ENCODE data around the gene ENPP1.
A peak's percentile ranks its signal among the peaks of the same experiment; 100 is the strongest.

Gene ENPP1

GRCh38 chr6:131807644-131808459 lies at the start of gene ENPP1:
Gene ENPP1 (plus strand): TSS chr6:131808020. CDS start chr6:131808036, 16 bp downstream.
- no peak for DNase-seq

GRCh38 chr6:131758920-131759319 lies 48.9 kb upstream of the ENPP1 start:
- DNase-seq: no peak

DNA sequence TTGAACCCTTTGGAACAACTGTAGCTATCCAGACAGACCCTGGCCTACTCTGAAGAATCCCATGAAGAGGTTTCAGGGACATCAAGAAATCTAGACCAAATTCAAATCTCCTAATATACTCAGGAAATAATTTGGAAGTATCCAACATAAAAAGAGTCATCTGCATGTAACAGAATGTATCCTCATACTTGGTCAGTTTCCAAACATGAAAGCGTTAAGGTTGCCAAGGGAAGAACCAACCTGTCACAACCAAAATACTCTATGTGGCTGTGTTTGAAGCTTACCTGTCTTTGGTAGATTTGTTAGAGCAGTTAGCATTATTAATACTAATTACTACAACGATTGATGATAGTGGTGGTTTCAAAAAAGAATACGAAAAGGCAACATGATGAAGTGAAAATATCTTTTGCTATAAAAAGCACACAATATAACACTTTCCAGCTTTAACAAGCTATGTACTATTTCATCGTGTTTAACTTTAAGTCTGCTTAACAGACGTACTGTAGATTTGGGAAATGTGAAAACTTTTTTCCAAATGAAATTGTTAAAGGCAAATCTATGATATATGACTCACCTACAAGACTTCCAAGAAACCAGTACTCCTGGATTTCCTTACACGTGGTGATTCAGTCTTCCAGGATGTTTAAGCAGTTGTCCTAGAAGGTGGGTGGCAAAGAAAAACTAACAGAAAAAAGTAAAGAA lies 46.6 kb upstream of the ENPP1 start:
- no peak for DNase-seq

DNA sequence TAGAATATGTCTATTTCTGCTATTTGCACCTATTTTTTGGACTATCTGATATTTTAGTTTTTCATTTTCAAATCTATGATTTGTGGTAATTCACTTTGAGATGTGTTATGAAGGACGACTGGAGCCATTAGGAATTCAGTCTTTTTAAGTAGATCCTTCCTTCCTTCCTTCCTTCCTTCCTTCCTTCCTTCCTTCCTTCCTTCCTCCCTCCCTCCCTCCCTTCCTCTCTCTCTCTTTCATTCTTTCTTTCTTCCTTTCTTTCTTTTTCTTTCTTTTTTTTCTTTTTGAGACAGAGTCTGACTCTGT lies 46.1 kb upstream of the ENPP1 start:
- DNase-seq: no peak

DNA sequence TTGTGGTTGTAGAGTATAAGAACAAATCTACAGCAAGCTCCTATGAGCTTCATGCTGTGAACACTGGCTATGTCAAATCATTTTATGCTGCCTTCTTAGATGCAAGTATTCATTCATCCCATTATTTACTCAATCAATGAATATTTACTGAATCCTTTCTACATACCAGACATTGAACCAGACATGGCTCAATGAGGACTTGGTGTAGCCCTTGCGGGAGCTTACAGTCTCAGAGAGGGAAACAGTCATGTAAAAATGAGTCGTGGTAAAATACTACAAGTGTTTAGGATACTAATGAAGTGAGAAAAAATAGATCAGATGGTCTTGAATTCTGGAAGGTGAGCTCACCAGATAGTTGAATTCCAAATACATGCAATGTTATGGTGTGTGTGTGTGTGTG lies 44.8 kb upstream of the ENPP1 start:
- no peak for DNase-seq

DNA sequence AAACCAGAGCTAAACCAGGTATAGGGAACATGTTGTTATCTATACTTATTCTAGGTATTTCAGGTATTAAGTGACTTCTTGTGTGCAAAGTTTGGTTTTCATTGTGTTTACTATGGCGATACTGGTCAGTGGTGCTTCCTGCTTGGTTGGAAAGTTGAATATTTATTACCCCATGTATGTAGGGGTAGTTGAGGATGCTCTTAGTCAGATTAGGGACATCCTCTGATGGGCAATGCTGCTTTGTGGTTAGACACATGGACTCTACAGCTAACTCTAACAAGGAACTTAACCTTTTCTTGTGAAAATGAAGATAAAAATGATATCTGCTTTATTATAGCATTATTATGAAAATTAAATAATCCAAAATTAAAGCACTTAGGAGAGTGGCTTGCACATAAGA lies 44.1 kb upstream of the ENPP1 start:
- DNase-seq: no peak

- no peak for DNase-seq
Observed at GRCh38 chr6:131764350-131764749, 43.5 kb upstream of the ENPP1 start.

- DNase-seq: no peak
Observed at GRCh38 chr6:131765081-131765803, 42.6 kb upstream of the ENPP1 start.

DNA sequence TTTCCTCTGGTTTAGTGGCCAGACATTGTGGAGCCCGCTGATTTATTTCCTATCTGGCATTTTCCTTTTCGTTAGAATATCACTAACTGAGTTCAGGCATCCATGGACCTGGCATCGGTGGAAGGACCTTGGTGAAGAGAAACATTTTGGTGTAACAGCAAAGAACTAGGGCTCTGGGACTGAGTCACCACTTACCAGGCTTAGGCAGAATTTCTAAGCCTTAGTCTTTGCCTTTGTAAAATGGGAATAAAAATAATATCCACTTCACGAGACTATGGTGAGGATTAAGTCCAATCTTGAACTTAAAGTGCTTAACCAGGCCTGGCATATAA lies 42.0 kb upstream of the ENPP1 start:
- DNase-seq: no peak

DNA sequence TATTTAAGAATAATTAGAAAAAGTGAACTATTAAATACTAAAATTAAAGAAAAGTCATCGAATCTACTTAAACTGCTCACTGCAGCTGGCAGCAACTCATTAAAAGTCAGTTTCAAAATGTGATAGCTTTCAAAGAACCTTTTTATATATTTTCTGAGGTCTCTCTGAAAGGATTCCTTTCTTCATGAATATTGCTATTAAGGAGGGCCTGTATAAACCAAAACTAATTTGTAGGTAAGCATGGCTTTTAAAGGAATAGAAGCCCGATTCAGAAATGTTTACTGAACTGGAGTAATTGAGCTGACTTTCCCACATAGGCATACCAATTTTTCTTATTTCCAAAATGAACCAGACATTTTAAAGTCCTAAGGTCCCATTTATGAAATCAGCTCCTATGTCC lies 41.2 kb upstream of the ENPP1 start:
- DNase-seq: no peak

GRCh38 chr6:131768964-131769363 lies 38.9 kb upstream of the ENPP1 start:
- DNase-seq: no peak

DNA sequence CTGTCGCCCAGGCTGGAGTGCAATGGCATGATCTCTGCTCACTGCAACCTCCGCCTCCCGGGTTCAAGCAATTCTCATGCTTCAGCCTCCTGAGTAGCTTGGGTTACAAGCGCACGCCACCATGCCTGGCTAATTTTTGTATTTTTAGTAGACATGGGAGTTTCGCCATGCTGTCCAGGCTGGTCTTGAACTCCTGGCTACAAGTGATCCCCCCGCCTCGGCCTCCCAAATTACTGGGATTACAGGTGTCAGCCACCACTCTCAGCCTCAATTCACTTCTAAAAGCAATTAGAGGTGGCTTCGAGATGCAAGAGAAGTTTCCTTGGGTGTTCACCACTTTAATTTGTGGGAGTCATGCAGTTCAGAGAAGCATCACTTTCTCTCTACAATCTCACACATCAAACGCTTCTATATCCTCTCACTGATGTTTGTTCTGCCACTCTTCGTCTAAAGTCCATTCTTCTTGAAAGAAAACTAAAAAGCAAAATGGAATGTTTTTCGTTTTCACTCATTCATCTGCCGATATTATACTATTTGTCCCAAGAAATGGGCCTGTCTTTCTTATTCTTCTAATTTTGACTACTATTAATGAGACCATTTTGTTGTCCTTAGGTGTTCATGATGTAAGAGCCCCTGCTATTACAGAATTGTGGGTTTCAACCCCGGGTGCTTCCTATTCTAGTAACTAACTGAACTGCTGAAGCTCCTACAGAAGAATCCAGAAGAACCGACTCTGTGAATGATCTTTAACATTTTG lies 38.3 kb upstream of the ENPP1 start:
- DNase-seq: no peak

GRCh38 chr6:131770776-131771175 lies 37.0 kb upstream of the ENPP1 start:
- no peak for DNase-seq

- no peak for DNase-seq
Observed at GRCh38 chr6:131773284-131773950, 34.4 kb upstream of the ENPP1 start.

- no peak for DNase-seq
Observed at GRCh38 chr6:131775886-131776285, 31.9 kb upstream of the ENPP1 start.

DNA sequence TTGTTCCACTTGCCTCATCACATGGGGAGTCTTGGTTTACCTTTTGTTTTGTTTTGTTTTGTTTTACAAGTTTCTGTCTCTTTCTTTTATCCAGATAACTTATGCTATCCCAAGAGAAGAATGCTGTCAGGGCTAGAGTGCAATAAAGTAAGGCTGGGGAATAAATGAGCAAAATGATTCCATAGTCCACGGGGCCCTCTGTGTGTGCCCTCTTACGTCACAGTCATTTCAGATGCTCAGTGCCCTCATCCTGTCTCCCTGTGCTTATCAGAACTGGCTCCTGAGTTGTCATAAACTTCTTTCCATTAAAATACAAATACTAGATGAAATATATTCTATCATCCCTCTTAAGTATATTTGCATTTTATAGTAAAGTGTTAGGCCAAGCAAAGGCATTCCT lies 30.8 kb upstream of the ENPP1 start:
- DNase-seq: no peak

GRCh38 chr6:131778169-131778568 lies 29.7 kb upstream of the ENPP1 start:
- DNase-seq: no peak

DNA sequence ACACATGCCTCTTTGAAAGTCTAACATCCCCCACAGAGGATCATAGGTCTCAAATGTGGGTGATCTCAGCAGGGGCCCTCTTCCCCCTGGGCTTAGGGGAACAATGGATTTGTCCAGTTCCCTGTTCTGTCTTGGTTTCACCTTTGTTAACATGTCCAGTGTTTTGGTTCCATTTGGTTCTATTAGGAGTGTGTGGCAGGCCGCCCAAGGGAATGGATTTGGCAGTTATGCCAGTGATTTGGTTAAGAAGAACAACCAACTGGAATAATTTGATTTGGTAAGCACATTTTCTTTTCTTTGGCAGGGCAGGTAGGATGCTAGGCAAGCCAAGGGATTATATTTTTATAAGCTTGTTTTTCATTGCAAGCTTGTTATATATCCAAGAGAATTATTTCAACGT lies 28.5 kb upstream of the ENPP1 start:
- DNase-seq: no peak

- no peak for DNase-seq
Observed at GRCh38 chr6:131780600-131780999, 27.2 kb upstream of the ENPP1 start.

DNA sequence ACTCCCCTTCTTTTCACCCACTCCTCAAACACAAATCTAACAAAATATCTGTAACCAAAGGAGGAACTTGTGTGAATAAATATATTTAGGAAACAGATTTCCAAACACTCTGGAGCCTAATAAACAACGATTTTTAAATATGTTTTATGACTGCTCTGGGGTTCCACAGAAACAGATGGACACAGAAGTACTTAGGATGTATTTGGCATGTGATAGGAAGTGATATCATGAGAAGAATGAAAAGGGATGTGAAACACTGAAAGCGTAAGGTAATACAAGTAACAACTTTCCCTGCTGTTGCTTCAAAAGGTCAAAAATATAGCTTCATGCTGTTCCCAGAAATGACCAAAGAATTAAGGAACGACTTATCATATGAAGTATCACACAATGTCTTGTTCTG lies 26.1 kb upstream of the ENPP1 start:
- DNase-seq: no peak

DNA sequence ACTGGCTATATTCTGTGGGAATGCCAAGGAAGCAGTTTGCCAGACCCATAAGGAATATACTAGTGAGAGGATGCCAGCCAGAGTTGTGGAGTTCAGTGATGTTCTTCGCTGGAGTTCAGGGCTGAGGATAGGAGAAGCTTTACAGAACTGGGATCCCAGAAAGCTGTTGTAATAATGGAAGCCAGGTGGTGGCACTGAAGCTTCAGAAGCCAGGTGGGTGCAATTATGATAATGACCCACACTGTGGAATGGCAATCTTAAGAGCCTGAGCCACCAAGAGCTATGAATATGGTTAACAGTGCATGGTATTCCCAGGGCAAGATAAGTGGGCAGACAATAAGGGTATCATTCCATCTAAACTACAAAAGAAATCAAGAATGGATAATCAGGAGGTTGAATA lies 25.1 kb upstream of the ENPP1 start:
- DNase-seq: peak; percentile 5

- DNase-seq: no peak
Observed at GRCh38 chr6:131784561-131784960, 23.3 kb upstream of the ENPP1 start.

GRCh38 chr6:131787079-131787478 lies 20.7 kb upstream of the ENPP1 start:
- no peak for DNase-seq

All from NCI-H187 treated with DMSO at 0.1 percent for 48 hours (cell line).